Ovary (tissue), 9 donors: ENCODE results near the gene LPCAT1. TPM values are rescaled to one million over a fixed set of nuclear protein-coding genes. Genes with fewer than 3 reads are reported as not detected.
"Not testable (repeated sequence)": the region's sequence is repeated elsewhere in the genome, so short reads cannot be mapped to it uniquely, and the experiment has no call there.

Experiments used
- DNase-seq, 5 donors: peaks; one replicate each; pipeline ENCODE4 v3.0.0-alpha.2; 2019 to 2020
- H3K27ac ChIP-seq, 2 donors: fragments of 200-600 bp; one replicate each; pipeline versions ENCODE4 v1.5.1 to v1.8.0; 2019 to 2022
- H3K27me3 ChIP-seq: fragments of 200-600 bp; one replicate; pipeline ENCODE4 v1.8.0; 2022
- H3K36me3 ChIP-seq: fragments of 200-600 bp; sonication (generic); one replicate; pipeline ENCODE4 v1.5.1; 2019
- H3K4me1 ChIP-seq: one replicate; pipeline ENCODE4 v1.8.1; 2013; ENCODE audit warnings: mild to moderate bottlenecking, moderate library complexity; ENCODE audit not compliant: insufficient read depth
- H3K4me3 ChIP-seq: fragments of 200-600 bp; sonication (generic); one replicate; pipeline ENCODE4 v1.5.1; 2017
- H3K9me3 ChIP-seq, 2 donors: fragments of 200-600 bp in 1 of 2; sonication (generic) in 1 of 2; one replicate each; pipeline versions ENCODE4 v1.5.1 to v1.8.1; 2013 to 2019; ENCODE audit warnings: mild to moderate bottlenecking in 1 of 2, moderate library complexity in 1 of 2
- CTCF ChIP-seq, 3 donors: fragments of 450-650 bp in 2 of 3; fragments of 200-600 bp in 1 of 3; IDR thresholded peaks; one replicate each; pipeline versions ENCODE4 v1.5.1 to v1.8.0; 2016 to 2022; ENCODE audit warnings: antibody characterized with exemption in 3 of 3, mild to moderate bottlenecking in 1 of 3
- EP300 ChIP-seq: sonication (generic); formaldehyde crosslinking; IDR thresholded peaks from one replicate; pipeline ENCODE4 v1.6.1; 2017; ENCODE audit warnings: antibody characterized with exemption
- POLR2A ChIP-seq: fragments of 450-650 bp; IDR thresholded peaks from one replicate; pipeline ENCODE4 v1.6.1; 2017; ENCODE audit warnings: antibody characterized with exemption, mild to moderate bottlenecking, moderate library complexity
- WGBS, 3 donors: extraction: QIAGEN DNeasy Blood & Tissue Kit in 1 of 3; methylation state at CpG; one replicate each; pipeline versions ENCODE4 v1.1.5 to v1.1.7; 2013 to 2017; 5-methylcytosine and 5-hydroxymethylcytosine counted together
- intact Hi-C, 4 donors: fragments of 100-400 bp; cut with DNase I; formaldehyde crosslinking; loops; one replicate each; pipeline versions ENCODE4 v1.11.0 to v1.15.1; 2022 to 2023
- polyA plus RNA-seq, 2 donors: library from polyadenylated mRNA; stranded (reverse); fragments of 200-250 nt in 1 of 2; fragments of 350-450 nt in 1 of 2; fragmentation: Illumina TruSeq in 1 of 2; extraction: RNeasy Lipid Tissue Mini Kit (QIAGEN cat#74804) in 1 of 2; gene quantifications; one replicate each; pipeline ENCODE4 v1.2.3, GENCODE V29; 2013 to 2014
- total RNA-seq, 7 donors: library from RNA; depleted of rRNA in 2 of 7; stranded (reverse); fragments of >200 nt in 2 of 7; fragmentation: NEBNext Ultra II Directional in 3 of 7; extraction: Animal tissue kit (Norgen Biotek cat#: 25700) in 3 of 7; gene quantifications; one replicate each; pipeline versions ENCODE4 v1.1.0 to v1.2.4, GENCODE V29; 2016 to 2023
- donor health status: DM: no; HTN: no; CAD: no; lungs with moderate emphysema.
- donor health status: DM: no; HTN: no; CAD: no.
- donor health status: Bipolar disorder and iron deficiency.
- donor health status: DM: yes; HTN: yes; CAD: no.
- donor health status: DM: no; HTN: no; CAD: no.
- donor health status: DM: yes; HTN: yes; CAD: no.

The LPCAT1 gene
- total and polyA plus RNA-seq, 9 donors: 13.0 to 57.1 (median 25.3) TPM

- intact Hi-C loops: no loop called here
These were observed 99.7 kb downstream of the LPCAT1 start for GRCh38 chr5:1423901-1424603.

GRCh38 chr5:1422522-1422921, 101.2 kb downstream of the LPCAT1 start:
- H3K4me3 ChIP-seq, H3K4me1 ChIP-seq, H3K36me3 ChIP-seq, DNase-seq, H3K27ac ChIP-seq, intact Hi-C loops, H3K9me3 ChIP-seq, H3K27me3 ChIP-seq: not testable (repeated sequence)
- WGBS, 3 donors: 82 to 89% methylated on average over 3 to 13 of the region's 13 CpGs; no CpG with 5 or more reads in 1 of the 3 donors

More at GRCh38 chr5:1423901-1424603, 99.7 kb downstream of the LPCAT1 start:
- no peaks in the 10 kb centered on the region for H3K4me1 ChIP-seq
- no peaks in the 10 kb centered on the region for H3K27me3 ChIP-seq
- 71 to 80% (median 74%) methylated on average over 19 of the region's 19 CpGs for WGBS, 3 donors
- H3K27ac ChIP-seq: no peak overlapping the region
- H3K36me3 ChIP-seq: no peaks in the 10 kb centered on the region
- DNase-seq: no peak
- no peak for TF ChIP-seq EP300
- no peak for TF ChIP-seq CTCF (IDR thresholded peaks at IDR 0.05)
- no peak for TF ChIP-seq POLR2A
- H3K9me3 ChIP-seq: no peaks in the 10 kb centered on the region
- H3K4me3 ChIP-seq: no peak overlapping the region

GRCh38 chr5:1421521-1422341, 102.0 kb downstream of the LPCAT1 start:
- no peaks in the 10 kb centered on the region for H3K4me1 ChIP-seq
- no peak overlapping the region for H3K4me3 ChIP-seq
- no peak for TF ChIP-seq EP300
- no peak for TF ChIP-seq POLR2A
- TF ChIP-seq CTCF (IDR thresholded peaks at IDR 0.05): no peak
- H3K9me3 ChIP-seq: no peaks in the 10 kb centered on the region
- intact Hi-C loops: no loop called here
- no peak overlapping the region for H3K27ac ChIP-seq
- H3K36me3 ChIP-seq: no peaks in the 10 kb centered on the region
- H3K27me3 ChIP-seq: no peaks in the 10 kb centered on the region
- DNase-seq: no peak
- WGBS, 3 donors: 87 to 91% (median 88%) methylated on average over 29 of the region's 29 CpGs

GRCh38 chr5:1420211-1421195, 103.3 kb downstream of the LPCAT1 start:
- 46 to 64% (median 54%) methylated on average over 23 of the region's 23 CpGs for WGBS, 3 donors
- Histone ChIP-seq H3K27me3 (no peaks in the 10 kb centered on the region), H3K4me1 (no peaks in the 10 kb centered on the region), H3K27ac (no peak overlapping the region), H3K36me3 (no peaks in the 10 kb centered on the region), H3K9me3 (no peaks in the 10 kb centered on the region), H3K4me3 (no peak overlapping the region)
- intact Hi-C loops: no loop called here
- TF ChIP-seq POLR2A: no peak
- no peak for TF ChIP-seq EP300
- TF ChIP-seq CTCF (IDR thresholded peaks at IDR 0.05): no peak
- no peak for DNase-seq
